Measurements from ENCODE around the gene PPP4R4. TPM values are rescaled to one million over a fixed set of nuclear protein-coding genes. Genes with fewer than 3 reads are reported as not detected.
"Not testable (repeated sequence)": the region's sequence is repeated elsewhere in the genome, so short reads cannot be mapped to it uniquely, and the experiment has no call there.

The PPP4R4 gene
- total and polyA plus RNA-seq, 2 experiments from 2014 or later, result 0.11 to 0.22 TPM

DNA sequence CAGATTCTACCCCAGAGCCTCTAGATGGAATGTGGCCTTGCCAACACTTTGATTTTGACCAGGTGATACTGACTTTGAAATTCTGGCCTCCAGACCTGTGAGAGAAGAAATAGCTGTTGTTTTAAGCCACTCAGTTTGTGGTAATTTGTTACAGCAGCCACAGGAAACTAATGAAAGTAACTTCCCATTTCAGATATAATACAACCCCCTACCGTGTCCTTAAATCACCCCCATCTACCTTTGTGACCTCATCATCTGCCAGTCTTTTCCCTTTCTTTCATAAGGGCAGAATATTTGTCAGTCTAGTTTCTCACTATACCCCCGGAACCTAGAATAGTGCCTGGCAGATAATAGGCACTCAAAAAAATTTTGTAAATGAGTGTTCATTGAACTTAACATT, 39.6 kb downstream of the PPP4R4 start:
- in situ Hi-C loops (cut with MboI), result no loop called here
- H2AFZ ChIP-seq, result peak overlapping the region; percentile 21; the same call in 1 of the 2 replicates
- peaks cover 6% of the 10 kb centered on the region for H3F3A ChIP-seq (ENCODE audit: insufficient read depth)
- H3K4me3 ChIP-seq, result no peak overlapping the region
- H3K36me3 ChIP-seq (ENCODE audit: low read depth), result no peaks in the 10 kb centered on the region
- no peak for DNase-seq
- no peaks in the 10 kb centered on the region for H3K9me3 ChIP-seq (ENCODE audit: low read depth)
- no peak overlapping the region for H3K9ac ChIP-seq
- no peaks in the 10 kb centered on the region for H4K20me1 ChIP-seq (ENCODE audit: insufficient read depth)
- H3K9me2 ChIP-seq (ENCODE audit: insufficient read depth), result no peaks in the 10 kb centered on the region
- no peak for TF ChIP-seq EZH2 (IDR thresholded peaks at IDR 0.05; ENCODE audit: insufficient read depth, poor library complexity, severe bottlenecking)
- TF ChIP-seq EZH2phosphoT487 (IDR thresholded peaks at IDR 0.05; ENCODE audit: insufficient read depth, low read depth), result no peak
- no peaks in the 10 kb centered on the region for H3K79me2 ChIP-seq (ENCODE audit: insufficient read depth)
- no peak overlapping the region for H3K27ac ChIP-seq
- no peaks in the 10 kb centered on the region for H3K27me3 ChIP-seq (replicated peaks; ENCODE audit: insufficient read depth)
- H3K4me2 ChIP-seq (ENCODE audit: unreplicated experiment), result no peak overlapping the region
- 73 to 80% methylated on average over 2 of the region's 2 CpGs for WGBS, 2 experiments (ENCODE audit: low coverage in 1 of 2, low lambda C conversion rate in 2 of 2, missing lambda C conversion rate in 2 of 2)
- H3K4me1 ChIP-seq (ENCODE audit: insufficient read depth), result 0 out of 2 replicates have a peak, but pooled peaks cover 5% of the 10 kb centered on the region

DNA sequence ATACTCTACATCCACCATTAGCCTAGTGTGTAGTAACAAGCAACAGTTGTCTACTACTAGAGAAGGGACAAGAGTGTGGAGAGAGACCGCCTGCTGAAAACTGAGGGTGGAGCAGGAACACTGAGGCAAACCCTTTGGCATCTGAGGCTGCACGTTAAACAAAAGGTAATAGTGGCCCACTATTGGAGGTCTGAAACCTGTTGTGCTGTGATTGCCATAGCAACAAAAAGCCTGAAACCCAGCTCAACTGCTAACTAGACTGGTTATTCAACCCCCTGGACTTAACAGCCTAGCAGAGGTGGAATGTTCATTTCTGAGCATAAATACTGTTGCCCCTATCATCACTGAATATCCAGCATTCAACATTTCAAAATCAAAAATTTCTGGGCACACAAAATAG, 43.0 kb downstream of the PPP4R4 start:
- H4K20me1 ChIP-seq (ENCODE audit: insufficient read depth), result no peaks in the 10 kb centered on the region
- H3K36me3 ChIP-seq (ENCODE audit: low read depth), result no peaks in the 10 kb centered on the region
- H3K27ac ChIP-seq, result no peak overlapping the region
- no peak overlapping the region for H3K9ac ChIP-seq
- no peaks in the 10 kb centered on the region for H3K9me2 ChIP-seq (ENCODE audit: insufficient read depth)
- no peaks in the 10 kb centered on the region for H3K79me2 ChIP-seq (ENCODE audit: insufficient read depth)
- TF ChIP-seq EZH2 (IDR thresholded peaks at IDR 0.05; ENCODE audit: insufficient read depth, poor library complexity, severe bottlenecking) (no peak), EZH2phosphoT487 (IDR thresholded peaks at IDR 0.05; ENCODE audit: insufficient read depth, low read depth) (no peak)
- H3K4me2 ChIP-seq (ENCODE audit: unreplicated experiment), result no peak overlapping the region
- H3K4me3 ChIP-seq, result no peak overlapping the region
- in situ Hi-C loops (cut with MboI), result no loop called here
- H3K4me1 ChIP-seq (ENCODE audit: insufficient read depth), result 0 out of 2 replicates have a peak, but pooled peaks cover 5% of the 10 kb centered on the region
- no peak for DNase-seq
- H3K9me3 ChIP-seq (ENCODE audit: low read depth), result no peaks in the 10 kb centered on the region
- H3F3A ChIP-seq (ENCODE audit: insufficient read depth), result peaks cover 6% of the 10 kb centered on the region
- no peaks in the 10 kb centered on the region for H3K27me3 ChIP-seq (replicated peaks; ENCODE audit: insufficient read depth)
- no peak overlapping the region for H2AFZ ChIP-seq
- WGBS, 2 experiments (ENCODE audit: low coverage in 1 of 2, low lambda C conversion rate in 2 of 2, missing lambda C conversion rate in 2 of 2), result 64 to 76% methylated on average over 2 of the region's 2 CpGs

GRCh38 chr14:94218198-94218886, 44.2 kb downstream of the PPP4R4 start:
- Histone ChIP-seq H3K4me3 (peak overlapping the region; percentile 68), H2AFZ (peak overlapping the region; percentile 74), H3K4me2 (ENCODE audit: unreplicated experiment) (peak overlapping the region; percentile 65), H3K9ac (peak overlapping the region; percentile 43)
- in situ Hi-C loops (cut with MboI); H3K4me1 ChIP-seq (ENCODE audit: insufficient read depth); H3K9me3 ChIP-seq (ENCODE audit: low read depth); H3K36me3 ChIP-seq (ENCODE audit: low read depth); H3K9me2 ChIP-seq (ENCODE audit: insufficient read depth); H3K27ac ChIP-seq; H3K79me2 ChIP-seq (ENCODE audit: insufficient read depth); H3F3A ChIP-seq (ENCODE audit: insufficient read depth); H3K27me3 ChIP-seq (replicated peaks; ENCODE audit: insufficient read depth); H4K20me1 ChIP-seq (ENCODE audit: insufficient read depth): not testable (repeated sequence)
- peak; percentile 36 for DNase-seq
- WGBS, 2 experiments (ENCODE audit: low coverage in 1 of 2, low lambda C conversion rate in 2 of 2, missing lambda C conversion rate in 2 of 2), result 52 to 59% methylated on average over 16 to 47 of the region's 47 CpGs

GRCh38 chr14:94224040-94224439, 49.9 kb downstream of the PPP4R4 start:
- Histone ChIP-seq H3K27me3 (replicated peaks; ENCODE audit: insufficient read depth) (no peaks in the 10 kb centered on the region), H3F3A (ENCODE audit: insufficient read depth) (0 out of 2 replicates have a peak, but pooled peaks cover 13% of the 10 kb centered on the region), H3K4me2 (ENCODE audit: unreplicated experiment) (no peak overlapping the region), H3K79me2 (ENCODE audit: insufficient read depth) (no peaks in the 10 kb centered on the region), H3K4me1 (ENCODE audit: insufficient read depth) (peaks cover 24% of the 10 kb centered on the region), H3K27ac (no peak overlapping the region), H3K9me2 (ENCODE audit: insufficient read depth) (no peaks in the 10 kb centered on the region), H2AFZ (no peak overlapping the region), H3K9ac (no peak overlapping the region), H3K9me3 (ENCODE audit: low read depth) (no peaks in the 10 kb centered on the region), H3K4me3 (no peak overlapping the region), H3K36me3 (ENCODE audit: low read depth) (no peaks in the 10 kb centered on the region), H4K20me1 (ENCODE audit: insufficient read depth) (no peaks in the 10 kb centered on the region)
- WGBS, 2 experiments (ENCODE audit: low coverage in 1 of 2, low lambda C conversion rate in 2 of 2, missing lambda C conversion rate in 2 of 2), result 61 to 75% methylated on average over 2 of the region's 2 CpGs
- DNase-seq, result no peak
- in situ Hi-C loops (cut with MboI), result no loop called here
- TF ChIP-seq EZH2 (IDR thresholded peaks at IDR 0.05; ENCODE audit: insufficient read depth, poor library complexity, severe bottlenecking) (no peak), EZH2phosphoT487 (IDR thresholded peaks at IDR 0.05; ENCODE audit: insufficient read depth, low read depth) (no peak)

Data from GM23248 (cell line).